Erythroblast (primary cell): ENCODE measurements around the gene STK24.

ENCODE experiments used
- GATA1 ChIP-seq: IDR thresholded peaks from 2 replicates; pipeline ENCODE4 v1.6.1; 2011; ENCODE audit warnings: low read depth, mild to moderate bottlenecking, control low read depth, low read length, moderate library complexity
- POLR2A ChIP-seq: IDR thresholded peaks from 2 replicates; pipeline ENCODE4 v1.6.1; 2011; ENCODE audit warnings: mild to moderate bottlenecking, low read length

- TF ChIP-seq POLR2A (no peak), GATA1 (no peak)
These were observed 84.4 kb downstream of the STK24 start for GRCh38 chr13:98492335-98493041.
